ENCODE results near the gene ABHD6.

- TF ChIP-seq CTCF (conservative IDR thresholded peaks at IDR 0.05) (no peak), EZH2 (IDR thresholded peaks at IDR 0.05; ENCODE audit: low read depth) (no peak)
Observed at GRCh38 chr3:58256061-58256460, 18.5 kb downstream of the ABHD6 start.
